Stomach (tissue), 4 donors: ENCODE measurements around the gene ANKRD44.

Experiments used
- POLR2A ChIP-seq, 4 donors: fragments of 450-650 bp; IDR thresholded peaks; one replicate each; pipeline ENCODE4 v1.6.1; 2016; ENCODE audit warnings: antibody characterized with exemption in 4 of 4, control low read depth in 2 of 4, mild to moderate bottlenecking in 1 of 4, moderate library complexity in 1 of 4
- POLR2AphosphoS5 ChIP-seq, 3 donors: sonication (generic); formaldehyde crosslinking; IDR thresholded peaks; one replicate each; pipeline ENCODE4 v1.6.1; 2016; ENCODE audit warnings: antibody characterized with exemption in 3 of 3
- TF ChIP-seq, protein P1 (sequence below), 7 experiments: fragments of 450-650 bp in 4 of 7; fragments of 200-600 bp in 3 of 7; sonication (generic) in 3 of 7; IDR thresholded peaks; one replicate each; pipeline ENCODE4 v1.5.1; 2016 to 2019; ENCODE audit warnings: antibody characterized with exemption in 7 of 7, control low read depth in 2 of 7, mild to moderate bottlenecking in 1 of 7

DNA sequence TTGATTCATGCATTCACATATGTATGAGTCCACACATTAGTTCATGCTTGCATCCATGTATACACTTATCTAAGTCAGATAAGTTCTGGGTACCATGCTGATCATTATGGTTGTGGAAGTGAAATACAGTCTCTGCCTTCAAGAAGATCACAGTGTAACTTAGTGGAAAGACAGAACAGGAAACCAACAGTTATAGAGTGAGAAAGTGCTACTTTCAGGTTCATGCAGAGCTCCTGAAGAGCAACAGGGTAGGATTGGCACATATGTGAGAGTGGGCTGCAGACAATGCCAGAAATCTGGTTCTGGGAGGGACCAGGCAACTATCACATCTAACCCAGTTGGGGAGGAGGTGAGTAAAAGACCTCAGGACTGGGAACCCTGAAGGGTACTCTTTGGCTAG, 348.7 kb downstream of the ANKRD44 start:
- TF ChIP-seq POLR2AphosphoS5 (IDR thresholded peaks at IDR 0.05) = no peak
- no peak for TF ChIP-seq POLR2A (IDR thresholded peaks at IDR 0.05)
- TF ChIP-seq, protein P1, sequence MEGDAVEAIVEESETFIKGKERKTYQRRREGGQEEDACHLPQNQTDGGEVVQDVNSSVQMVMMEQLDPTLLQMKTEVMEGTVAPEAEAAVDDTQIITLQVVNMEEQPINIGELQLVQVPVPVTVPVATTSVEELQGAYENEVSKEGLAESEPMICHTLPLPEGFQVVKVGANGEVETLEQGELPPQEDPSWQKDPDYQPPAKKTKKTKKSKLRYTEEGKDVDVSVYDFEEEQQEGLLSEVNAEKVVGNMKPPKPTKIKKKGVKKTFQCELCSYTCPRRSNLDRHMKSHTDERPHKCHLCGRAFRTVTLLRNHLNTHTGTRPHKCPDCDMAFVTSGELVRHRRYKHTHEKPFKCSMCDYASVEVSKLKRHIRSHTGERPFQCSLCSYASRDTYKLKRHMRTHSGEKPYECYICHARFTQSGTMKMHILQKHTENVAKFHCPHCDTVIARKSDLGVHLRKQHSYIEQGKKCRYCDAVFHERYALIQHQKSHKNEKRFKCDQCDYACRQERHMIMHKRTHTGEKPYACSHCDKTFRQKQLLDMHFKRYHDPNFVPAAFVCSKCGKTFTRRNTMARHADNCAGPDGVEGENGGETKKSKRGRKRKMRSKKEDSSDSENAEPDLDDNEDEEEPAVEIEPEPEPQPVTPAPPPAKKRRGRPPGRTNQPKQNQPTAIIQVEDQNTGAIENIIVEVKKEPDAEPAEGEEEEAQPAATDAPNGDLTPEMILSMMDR (IDR thresholded peaks at IDR 0.05) = no peak
